Activated CD8-positive, alpha-beta T cell treated with anti-CD3 and anti-CD28 coated beads, Interleukin-2, amount 10 ng/mL, durations not matched to agents 7 days and 5 days (primary cell): ENCODE data around the gene DNAJC3. TPM values are rescaled to one million over a fixed set of nuclear protein-coding genes. Genes with fewer than 3 reads are reported as not detected.

Experiments
- ATAC-seq: fragments of 150-1000 bp; cut with Tn5 transposase; one replicate; pipeline ENCODE4 v1.10.0; 2021; ENCODE audit warnings: moderate library complexity
- CTCF ChIA-PET: fragments of 350-600 bp; sonication (Branson Sonifier 250); formaldehyde crosslinking; loops from one replicate; lab custom pipeline; 2021; ENCODE audit warnings: antibody characterized with exemption; lab: Charles Lee
- POLR2A ChIA-PET: fragments of 350-600 bp; sonication (Branson Sonifier 250); formaldehyde crosslinking; loops from one replicate; lab custom pipeline; 2021; ENCODE audit warnings: antibody characterized with exemption; lab: Charles Lee
- DNase-seq: peaks from one replicate; pipeline ENCODE4 v3.0.0-alpha.2; 2020
- H3K27ac Mint-ChIP-seq: one replicate; pipeline ENCODE4 v1.8.0; 2021; ENCODE audit warnings: mild to moderate bottlenecking, mixed read lengths
- H3K27me3 Mint-ChIP-seq: one replicate; pipeline ENCODE4 v1.8.0; 2021; ENCODE audit warnings: low read depth, mixed read lengths
- H3K36me3 Mint-ChIP-seq: one replicate; pipeline ENCODE4 v1.8.0; 2021; ENCODE audit warnings: low read depth, mixed read lengths
- H3K4me1 Mint-ChIP-seq: one replicate; pipeline ENCODE4 v1.8.0; 2021; ENCODE audit warnings: low read depth, mixed read lengths
- H3K4me3 Mint-ChIP-seq: one replicate; pipeline ENCODE4 v1.8.0; 2021; ENCODE audit warnings: mild to moderate bottlenecking, mixed read lengths
- H3K9me3 Mint-ChIP-seq: one replicate; pipeline ENCODE4 v1.8.0; 2022; ENCODE audit warnings: mixed read lengths; ENCODE audit not compliant: insufficient read depth
- total RNA-seq, 2 experiments: library from RNA; stranded (reverse); gene quantifications; one replicate each; pipeline ENCODE4 v1.2.3, GENCODE V29; 2021

The DNAJC3 gene
- total RNA-seq, 2 experiments from 2014 or later: 17.4 to 17.8 TPM

DNA sequence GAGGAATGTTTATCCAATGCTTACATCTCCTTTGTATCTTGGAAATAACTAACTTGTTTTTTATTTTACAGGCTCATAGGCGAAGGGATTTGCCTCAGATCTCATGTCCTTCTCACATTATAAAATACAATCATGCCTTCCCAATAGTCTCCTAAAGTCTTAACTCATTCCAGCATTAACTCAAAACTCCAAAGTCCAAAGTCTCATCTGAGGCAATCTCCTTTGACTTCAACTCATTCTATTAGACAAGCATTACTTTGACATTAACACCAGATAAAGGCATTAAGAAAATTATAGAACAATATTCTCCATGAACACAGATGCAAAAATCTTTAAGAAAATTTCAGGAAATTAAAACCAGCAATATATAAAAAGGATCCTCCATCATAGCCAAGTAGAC lies 137.6 kb downstream of the DNAJC3 start:
- CTCF ChIA-PET: interaction anchor here (0.8 kb wide), 1 partner anchor 19 kb away, joined by 3 read pairs; no protein-coding TSS in a partner anchor
- Mint-ChIP-seq H3K27ac (no peak overlapping the region), H3K27me3 (peaks cover 5% of the 10 kb centered on the region), H3K4me3 (no peak overlapping the region), H3K9me3 (no peaks in the 10 kb centered on the region), H3K4me1 (no peaks in the 10 kb centered on the region), H3K36me3 (no peaks in the 10 kb centered on the region)
- ATAC-seq: no peak
- POLR2A ChIA-PET: interaction anchor here (1.1 kb wide), 1 partner anchor 13 kb away, joined by 3 read pairs; no protein-coding TSS in a partner anchor
- DNase-seq: no peak

DNA sequence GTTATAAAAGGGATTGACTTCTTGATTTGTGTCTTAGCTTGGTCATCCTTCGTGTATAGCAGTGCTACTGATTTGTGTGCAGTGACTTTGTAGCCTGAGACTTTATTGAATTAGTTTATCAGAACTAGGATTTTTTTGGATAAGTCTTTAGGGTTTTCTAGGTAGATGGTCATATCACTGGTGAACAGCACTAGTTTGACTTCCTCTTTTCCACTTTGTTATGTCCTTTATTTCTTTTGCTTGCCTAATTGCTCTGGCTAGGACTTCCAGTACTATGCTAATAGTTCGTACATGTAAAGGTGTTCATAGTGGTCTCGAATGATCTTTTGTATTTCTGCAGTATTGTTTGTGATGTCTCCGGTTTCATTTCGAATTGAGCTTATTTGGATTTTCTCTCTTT lies 145.4 kb downstream of the DNAJC3 start:
- POLR2A ChIA-PET: no interaction called here

DNA sequence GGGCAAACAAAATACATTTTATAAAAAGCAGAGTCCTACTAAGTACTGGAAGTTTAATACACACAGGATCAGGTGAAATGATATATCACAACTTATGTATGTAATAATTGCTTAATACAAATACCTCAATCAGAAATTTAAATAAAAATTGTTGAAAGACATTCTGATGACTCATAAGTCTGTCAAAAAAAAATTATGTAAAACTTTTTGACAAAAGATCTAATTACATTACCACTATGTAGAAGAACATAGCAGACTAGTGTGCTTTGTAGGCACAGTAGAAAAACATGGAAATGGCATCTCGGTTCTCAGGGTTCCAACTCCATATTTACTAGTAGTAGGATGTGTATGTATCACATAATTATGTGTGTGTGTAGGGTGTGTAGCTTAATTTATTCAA lies 156.2 kb downstream of the DNAJC3 start:
- H3K4me3 Mint-ChIP-seq: no peak overlapping the region
- no peak overlapping the region for H3K27ac Mint-ChIP-seq
- peaks cover 20% of the 10 kb centered on the region for H3K27me3 Mint-ChIP-seq
- no peaks in the 10 kb centered on the region for H3K9me3 Mint-ChIP-seq
- no peak for ATAC-seq
- H3K4me1 Mint-ChIP-seq: no peaks in the 10 kb centered on the region
- POLR2A ChIA-PET: no interaction called here
- H3K36me3 Mint-ChIP-seq: no peaks in the 10 kb centered on the region
- CTCF ChIA-PET: interaction anchor here (1.0 to 4.5 kb wide), 14 partner anchors 9 to 643 kb away, joined by 3 to 118 read pairs (median 6); partner anchors contain the start of gene DNAJC3
- no peak for DNase-seq

More for the DNA sequence above, 145.4 kb downstream of the DNAJC3 start:
- no peaks in the 10 kb centered on the region for H3K9me3 Mint-ChIP-seq
- DNase-seq (no peak), ATAC-seq (no peak)
- H3K36me3 Mint-ChIP-seq: no peaks in the 10 kb centered on the region
- no peaks in the 10 kb centered on the region for H3K4me1 Mint-ChIP-seq
- no peak overlapping the region for H3K4me3 Mint-ChIP-seq
- no peak overlapping the region for H3K27ac Mint-ChIP-seq
- peaks cover 24% of the 10 kb centered on the region for H3K27me3 Mint-ChIP-seq
- CTCF ChIA-PET: interaction anchor here (1.4 kb wide), 1 partner anchor 198 kb away, joined by 6 read pairs; no protein-coding TSS in a partner anchor

DNA sequence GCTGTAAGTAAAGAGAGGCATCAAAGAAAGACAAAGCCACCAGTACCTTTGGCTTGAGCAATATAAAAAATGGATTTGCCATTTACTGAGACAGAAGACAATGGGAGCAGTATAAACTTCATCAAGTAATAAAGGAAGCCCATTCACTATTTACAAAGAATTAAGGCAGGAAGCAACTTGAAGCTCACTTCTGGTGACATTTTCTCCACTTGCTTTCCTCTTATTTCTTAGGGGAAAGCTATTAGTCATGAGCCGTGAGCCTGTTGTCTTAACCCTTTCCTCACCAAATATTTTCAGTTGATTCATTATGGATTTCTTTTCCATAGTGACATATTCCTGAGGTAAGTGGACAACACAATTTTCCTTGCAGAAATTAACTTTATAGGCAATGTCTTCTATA lies 156.8 kb downstream of the DNAJC3 start:
- Mint-ChIP-seq H3K4me1 (no peaks in the 10 kb centered on the region), H3K9me3 (no peaks in the 10 kb centered on the region), H3K36me3 (no peaks in the 10 kb centered on the region), H3K27me3 (peaks cover 15% of the 10 kb centered on the region), H3K4me3 (no peak overlapping the region), H3K27ac (no peak overlapping the region)
- DNase-seq (no peak), ATAC-seq (no peak)
- CTCF ChIA-PET: interaction anchor here (0.6 to 4.5 kb wide), 27 partner anchors 10 to 644 kb away, joined by 3 to 118 read pairs (median 4); partner anchors contain the start of gene DNAJC3
- POLR2A ChIA-PET: interaction anchor here (0.7 kb wide), 1 partner anchor 210 kb away, joined by 3 read pairs; no protein-coding TSS in a partner anchor

DNA sequence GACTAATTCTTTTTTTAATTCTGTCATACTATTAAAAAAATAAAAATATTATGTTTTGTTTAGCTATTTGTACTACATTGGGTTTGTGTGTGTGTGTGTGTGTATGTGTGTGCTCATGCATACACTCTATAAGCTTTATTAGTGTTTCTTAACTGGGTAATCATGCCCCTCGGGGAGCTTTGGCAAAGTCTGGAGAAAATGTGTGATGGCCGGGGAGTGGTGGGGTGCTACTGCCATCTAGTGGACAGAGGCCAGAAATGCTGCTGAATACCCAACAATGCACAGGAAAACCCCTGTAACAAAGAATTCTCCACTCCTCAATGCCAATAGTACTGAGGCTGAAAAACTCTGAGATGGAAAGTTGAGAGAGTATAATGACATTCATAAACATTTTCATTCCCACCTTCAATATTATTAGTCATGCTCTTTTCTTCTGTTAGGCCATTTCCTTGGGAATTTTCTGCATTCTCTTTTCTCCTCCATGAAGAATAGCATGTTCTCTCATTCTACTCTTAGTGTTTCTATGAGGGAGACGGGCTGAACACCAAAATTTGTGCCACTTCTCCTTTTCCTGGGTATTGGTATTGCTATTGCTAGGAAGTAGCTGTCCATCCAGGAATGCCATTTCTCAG lies 157.3 kb downstream of the DNAJC3 start:
- peak; percentile 53 for ATAC-seq
- ChIA-PET CTCF (interaction anchor here (0.6 to 4.5 kb wide), 29 partner anchors 10 to 644 kb away, joined by 3 to 118 read pairs (median 3); partner anchors contain the start of gene DNAJC3), POLR2A (interaction anchor here (0.7 kb wide), 1 partner anchor 210 kb away, joined by 3 read pairs; no protein-coding TSS in a partner anchor)
- Mint-ChIP-seq H3K27me3 (peaks cover 14% of the 10 kb centered on the region), H3K36me3 (no peaks in the 10 kb centered on the region), H3K9me3 (no peaks in the 10 kb centered on the region), H3K4me1 (no peaks in the 10 kb centered on the region), H3K27ac (no peak overlapping the region), H3K4me3 (no peak overlapping the region)
- peak; percentile 71 for DNase-seq

DNA sequence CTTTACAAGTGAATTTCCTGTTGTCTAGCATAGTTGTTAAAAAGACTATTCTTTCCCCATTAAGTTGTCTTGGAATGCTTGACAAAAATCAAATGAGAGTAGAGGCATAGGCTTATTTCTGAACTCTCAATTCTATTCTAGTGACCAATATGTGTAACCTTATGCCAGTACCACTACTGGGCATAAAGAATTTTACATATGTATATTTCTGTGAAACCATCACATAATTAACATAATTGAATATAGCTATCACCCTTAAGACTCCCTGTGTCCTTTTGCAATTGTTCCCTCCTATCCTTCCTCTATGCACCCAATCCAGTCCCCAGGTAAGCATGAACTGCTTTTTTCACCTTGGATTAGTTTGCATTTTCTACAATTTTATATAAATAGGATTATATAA lies 165.0 kb downstream of the DNAJC3 start:
- Mint-ChIP-seq H3K27ac (no peak overlapping the region), H3K9me3 (no peaks in the 10 kb centered on the region), H3K4me3 (no peak overlapping the region), H3K4me1 (no peaks in the 10 kb centered on the region), H3K36me3 (no peaks in the 10 kb centered on the region), H3K27me3 (no peaks in the 10 kb centered on the region)
- DNase-seq (no peak), ATAC-seq (no peak)
- POLR2A ChIA-PET: no interaction called here
- CTCF ChIA-PET: interaction anchor here (1.8 kb wide), 1 partner anchor 218 kb away, joined by 3 read pairs; no protein-coding TSS in a partner anchor

DNA sequence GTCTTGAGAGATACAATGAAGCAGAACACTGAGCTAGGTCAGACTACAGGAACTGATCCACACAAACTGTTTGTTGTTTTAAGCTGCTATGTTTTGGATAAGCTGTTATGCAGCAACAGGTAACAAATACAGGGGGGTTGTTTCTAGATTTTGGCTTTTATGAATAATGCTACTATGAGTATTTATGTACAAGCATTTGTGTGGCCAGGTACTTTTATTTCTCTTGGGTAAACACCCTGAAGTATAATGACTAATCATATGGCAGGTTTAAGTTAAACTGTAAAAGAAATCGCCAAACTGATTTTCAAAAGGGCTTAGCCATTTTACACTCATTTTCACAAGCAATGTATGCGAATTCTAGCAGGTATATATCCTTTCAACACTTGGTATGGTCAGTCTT lies 166.0 kb downstream of the DNAJC3 start:
- ChIA-PET CTCF (interaction anchor here (1.8 kb wide), 1 partner anchor 219 kb away, joined by 3 read pairs; no protein-coding TSS in a partner anchor), POLR2A (no interaction called here)
- H3K9me3 Mint-ChIP-seq: no peaks in the 10 kb centered on the region
- DNase-seq: no peak
- ATAC-seq: no peak
- no peaks in the 10 kb centered on the region for H3K36me3 Mint-ChIP-seq
- H3K4me3 Mint-ChIP-seq: no peak overlapping the region
- no peaks in the 10 kb centered on the region for H3K27me3 Mint-ChIP-seq
- H3K27ac Mint-ChIP-seq: no peak overlapping the region
- H3K4me1 Mint-ChIP-seq: no peaks in the 10 kb centered on the region

Other genes with a start within 250 kb of the DNAJC3 start
- not detected for gene CLDN10, start 124.4 kb upstream of the DNAJC3 start, total RNA-seq
- under 1 TPM; 0.26 to 0.34 TPM for gene DZIP1, start 32.4 kb upstream of the DNAJC3 start, total RNA-seq